SK-N-MC (cell line): Measurements from ENCODE around the gene RFX8.
"Not testable (repeated sequence)": the region's sequence is repeated elsewhere in the genome, so short reads cannot be mapped to it uniquely, and the experiment has no call there.

Experiments
- DNase-seq: peaks from one replicate; pipeline ENCODE4 v3.0.0-alpha.2; 2011; ENCODE audit warnings: low read depth, low spot score
- H3K27ac ChIP-seq: fragments of 200-600 bp; sonication (generic); 2 replicates; pipeline ENCODE4 v1.5.1; 2016; ENCODE audit warnings: mixed run types
- H3K36me3 ChIP-seq: fragments of 200-600 bp; sonication (generic); 2 replicates; pipeline ENCODE4 v1.6.1; 2017; ENCODE audit warnings: antibody characterized with exemption, low read length, mixed read lengths; ENCODE audit not compliant: insufficient read depth
- H3K4me3 ChIP-seq: fragments of 200-600 bp; sonication (generic); 2 replicates; pipeline ENCODE4 v1.5.1; 2016
- H3K9ac ChIP-seq: fragments of 200-600 bp; sonication (generic); 2 replicates; pipeline ENCODE4 v1.8.0; 2017; ENCODE audit warnings: mixed run types, mixed read lengths; ENCODE audit not compliant: insufficient read length
- H3K9me3 ChIP-seq: fragments of 200-600 bp; sonication (generic); 2 replicates; pipeline ENCODE4 v1.6.1; 2017; ENCODE audit warnings: low read depth, mild to moderate bottlenecking, antibody characterized with exemption, low read length, moderate library complexity, mixed read lengths
- EZH2 ChIP-seq: fragments of 200-600 bp; sonication (generic); IDR thresholded peaks from one replicate; pipeline ENCODE4 v1.6.1; 2017; ENCODE audit warnings: antibody characterized with exemption
- FOXP2 ChIP-seq: optimal IDR thresholded peaks from 2 replicates; pipeline ENCODE3; 2011; ENCODE audit warnings: mild to moderate bottlenecking, moderate library complexity; ENCODE audit not compliant: insufficient read depth; ENCODE audit errors: extremely low read length, control extremely low read depth
- POLR2AphosphoS5 ChIP-seq: IDR thresholded peaks from 2 replicates; pipeline ENCODE4 v1.6.1; 2012; ENCODE audit warnings: mild to moderate bottlenecking, low read depth, low read length, borderline replicate concordance

Gene RFX8

DNA sequence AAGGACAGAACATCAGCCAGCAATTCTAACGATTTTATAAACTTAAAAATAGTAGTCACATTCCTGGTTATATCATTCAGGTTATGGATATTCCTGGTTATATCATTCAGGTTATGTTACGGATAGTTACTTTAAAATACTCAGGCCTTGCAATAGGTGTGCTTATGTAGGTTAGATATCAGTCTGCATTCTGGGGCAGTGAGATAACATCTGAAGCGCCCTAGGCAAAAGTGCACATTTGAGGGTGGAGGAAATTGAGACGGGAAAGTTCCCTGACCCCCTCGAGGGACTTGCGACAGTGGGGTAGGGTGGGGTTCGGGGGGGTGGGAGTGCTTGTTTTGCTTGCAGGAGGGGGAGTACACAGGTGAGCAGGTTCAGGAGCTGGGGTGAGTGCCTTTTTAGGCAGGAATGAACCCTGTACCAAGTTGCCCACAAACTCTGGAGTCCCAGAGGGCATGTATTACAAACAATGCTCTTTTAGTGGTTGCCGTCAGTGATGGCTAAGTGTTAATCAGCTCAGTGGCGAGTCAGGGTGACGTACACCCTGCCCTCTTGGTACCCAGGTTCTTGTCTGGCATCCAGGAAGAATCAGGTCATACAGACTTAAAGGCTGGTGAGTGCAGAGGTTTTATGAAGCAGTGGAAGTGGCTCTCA lies 119.4 kb downstream of the RFX8 start:
- Histone ChIP-seq H3K27ac (no peak overlapping the region), H3K9me3 (no peaks in the 10 kb centered on the region), H3K36me3 (no peaks in the 10 kb centered on the region), H3K9ac (no peak overlapping the region), H3K4me3 (no peak overlapping the region)
- TF ChIP-seq FOXP2 (no peak), POLR2AphosphoS5 (no peak), EZH2 (no peak)
- DNase-seq = no peak

GRCh38 chr2:101354420-101355311 lies 120.2 kb downstream of the RFX8 start:
- no peak for DNase-seq
- TF ChIP-seq EZH2 = no peak
- TF ChIP-seq POLR2AphosphoS5 = no peak
- TF ChIP-seq FOXP2 = no peak
- no peak overlapping the region for H3K9ac ChIP-seq
- no peak overlapping the region for H3K27ac ChIP-seq
- no peaks in the 10 kb centered on the region for H3K36me3 ChIP-seq
- no peaks in the 10 kb centered on the region for H3K9me3 ChIP-seq
- no peak overlapping the region for H3K4me3 ChIP-seq

DNA sequence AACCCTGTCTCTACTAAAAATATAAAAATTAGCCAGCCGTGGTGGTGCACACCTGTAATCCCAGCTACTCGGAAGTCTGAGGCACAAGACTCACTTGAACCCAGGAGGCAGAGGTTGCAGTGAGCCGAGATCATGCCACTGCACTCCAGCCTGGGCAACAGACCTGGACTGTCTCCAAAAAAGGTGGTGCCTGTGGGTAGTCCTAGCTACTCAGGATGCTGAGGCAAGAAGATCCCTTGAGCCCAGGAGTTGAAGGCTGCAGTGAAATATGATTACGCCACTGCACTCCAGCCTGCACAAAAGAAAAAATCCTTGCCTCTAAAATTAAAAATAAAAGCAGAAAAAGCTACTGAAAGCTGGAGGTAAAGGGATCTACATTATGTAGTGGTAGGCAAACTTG lies 122.3 kb downstream of the RFX8 start:
- DNase-seq = not testable (repeated sequence)

DNA sequence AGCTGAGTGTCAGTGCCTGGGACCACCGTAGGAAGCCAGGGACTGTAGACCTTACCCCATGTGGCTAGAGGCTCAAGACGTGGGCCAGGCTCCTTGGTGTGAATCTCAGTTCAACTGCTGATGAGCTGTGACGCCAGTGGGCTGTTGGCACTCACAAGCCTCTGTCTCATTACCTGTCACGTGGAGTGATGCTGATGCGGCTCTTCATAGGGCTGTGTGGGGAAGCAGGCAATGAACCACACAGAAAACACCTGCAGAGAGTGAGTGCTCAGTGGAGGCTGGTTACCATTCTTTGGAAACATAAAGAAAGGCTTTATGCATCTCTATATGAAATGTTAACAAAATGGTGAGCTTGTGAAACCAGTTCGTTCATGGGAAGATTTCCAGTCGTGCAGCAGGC lies 123.7 kb downstream of the RFX8 start:
- no peak for TF ChIP-seq FOXP2
- no peak for TF ChIP-seq POLR2AphosphoS5
- H3K4me3 ChIP-seq = no peak overlapping the region

More for the DNA sequence above, 122.3 kb downstream of the RFX8 start:
- not testable (repeated sequence) for H3K9ac ChIP-seq, H3K9me3 ChIP-seq, H3K27ac ChIP-seq, H3K36me3 ChIP-seq, H3K4me3 ChIP-seq

DNA sequence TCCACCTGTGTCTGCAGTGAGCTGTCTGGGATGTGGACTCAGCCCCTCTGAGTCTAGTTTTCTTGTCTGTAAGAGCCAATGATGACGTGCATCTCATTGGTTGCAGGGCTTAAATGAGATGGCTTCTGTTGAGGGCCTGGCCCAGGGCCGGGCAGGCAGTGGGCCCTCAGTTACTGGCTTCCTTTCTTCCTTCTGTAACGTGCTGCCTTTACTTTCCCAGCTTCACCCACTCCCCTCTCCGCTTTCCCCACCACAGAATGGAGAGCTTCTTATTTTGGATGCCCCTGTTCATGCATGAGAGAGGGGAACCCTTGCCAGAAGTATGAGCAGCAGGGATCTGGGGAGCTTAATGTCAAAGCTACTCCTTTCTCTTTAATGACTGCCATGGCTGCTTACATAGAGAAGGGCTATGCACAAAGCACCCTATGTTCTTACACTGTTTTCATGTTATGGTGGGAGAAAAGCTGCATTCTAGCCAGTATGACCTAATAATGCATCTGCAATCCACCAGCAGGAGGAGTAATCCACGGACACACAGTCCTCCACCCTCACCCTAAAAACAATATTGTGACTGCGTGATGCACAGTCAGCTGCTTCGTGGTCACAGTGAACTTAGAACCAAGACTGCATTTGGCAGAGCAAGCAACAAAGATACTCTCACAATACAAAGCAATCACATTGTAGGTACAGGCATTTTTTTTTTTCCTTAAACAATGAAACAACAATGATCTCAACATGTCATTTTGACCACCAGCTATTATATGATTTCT lies 124.8 kb downstream of the RFX8 start:
- TF ChIP-seq EZH2 (no peak), FOXP2 (no peak)
- Histone ChIP-seq H3K9ac (no peak overlapping the region), H3K4me3 (no peak overlapping the region), H3K27ac (no peak overlapping the region), H3K36me3 (no peaks in the 10 kb centered on the region), H3K9me3 (no peaks in the 10 kb centered on the region)
- DNase-seq = no peak

More for the DNA sequence above, 123.7 kb downstream of the RFX8 start:
- no peaks in the 10 kb centered on the region for H3K9me3 ChIP-seq
- no peaks in the 10 kb centered on the region for H3K36me3 ChIP-seq
- H3K9ac ChIP-seq = no peak overlapping the region
- no peak overlapping the region for H3K27ac ChIP-seq
- no peak for DNase-seq

GRCh38 chr2:101348883-101349282 lies 126.0 kb downstream of the RFX8 start:
- Histone ChIP-seq H3K27ac (no peak overlapping the region), H3K36me3 (no peaks in the 10 kb centered on the region), H3K9me3 (no peaks in the 10 kb centered on the region), H3K9ac (no peak overlapping the region), H3K4me3 (no peak overlapping the region)
- TF ChIP-seq EZH2 = no peak
- TF ChIP-seq POLR2AphosphoS5 = no peak
- TF ChIP-seq FOXP2 = no peak
- DNase-seq = no peak
